Mucosa of descending colon (tissue), 3 donors: ENCODE data around the gene APH1B. TPM values are rescaled to one million over a fixed set of nuclear protein-coding genes. Genes with fewer than 3 reads are reported as not detected.

Source experiments
- ATAC-seq: fragments of 200-7000 bp; cut with Tn5 transposase; one replicate; pipeline ENCODE4 v1.9.1; 2020; ENCODE audit warnings: mild to moderate bottlenecking, moderate library complexity
- DNase-seq, 3 donors: peaks; one replicate each; pipeline ENCODE4 v3.0.0-alpha.2; 2020
- H3K36me3 ChIP-seq: fragments of 200-600 bp; one replicate; pipeline ENCODE4 v1.8.0; 2021; ENCODE audit warnings: low read depth, mild to moderate bottlenecking
- H3K4me1 ChIP-seq: fragments of 200-600 bp; one replicate; pipeline ENCODE4 v1.8.0; 2021; ENCODE audit warnings: low read depth, mild to moderate bottlenecking
- H3K4me3 ChIP-seq: fragments of 200-600 bp; one replicate; pipeline ENCODE4 v1.8.0; 2021; ENCODE audit warnings: mild to moderate bottlenecking
- H3K9me3 ChIP-seq: fragments of 200-600 bp; one replicate; pipeline ENCODE4 v1.8.0; 2021; ENCODE audit warnings: mild to moderate bottlenecking
- intact Hi-C, 2 donors: fragments of 100-400 bp; cut with DNase I in 1 of 2; cut with micrococcal nuclease in 1 of 2; formaldehyde crosslinking; loops; one replicate each; pipeline versions ENCODE4 v1.11.0 to v1.11.1; 2022; cut with DNase I, micrococcal nuclease
- total RNA-seq, 3 donors: library from RNA; stranded (reverse); fragmentation: NEBNext Ultra II Directional in 2 of 3; extraction: Animal tissue kit (Norgen Biotek cat#: 25700) in 2 of 3; gene quantifications; one replicate each; pipeline versions ENCODE4 v1.2.1 to v1.2.4, GENCODE V29; 2021 to 2023
- TF ChIP-seq, protein P1 (sequence below): fragments of 200-600 bp; IDR thresholded peaks from one replicate; pipeline ENCODE4 v1.8.0; 2022; ENCODE audit warnings: antibody characterized with exemption, mild to moderate bottlenecking
- donor health status: DM: no; HTN: no; CAD: no; lungs with moderate emphysema.
- donor health status: DM: no; HTN: no; CAD: no.
- donor health status: DM: no; HTN: yes; CAD: no.

APH1B gene
- total RNA-seq, 3 donors from 2014 or later, result 6.1 to 12.7 (median 11.4) TPM

- intact Hi-C loops, result no loop called here
- TF ChIP-seq, protein P1, sequence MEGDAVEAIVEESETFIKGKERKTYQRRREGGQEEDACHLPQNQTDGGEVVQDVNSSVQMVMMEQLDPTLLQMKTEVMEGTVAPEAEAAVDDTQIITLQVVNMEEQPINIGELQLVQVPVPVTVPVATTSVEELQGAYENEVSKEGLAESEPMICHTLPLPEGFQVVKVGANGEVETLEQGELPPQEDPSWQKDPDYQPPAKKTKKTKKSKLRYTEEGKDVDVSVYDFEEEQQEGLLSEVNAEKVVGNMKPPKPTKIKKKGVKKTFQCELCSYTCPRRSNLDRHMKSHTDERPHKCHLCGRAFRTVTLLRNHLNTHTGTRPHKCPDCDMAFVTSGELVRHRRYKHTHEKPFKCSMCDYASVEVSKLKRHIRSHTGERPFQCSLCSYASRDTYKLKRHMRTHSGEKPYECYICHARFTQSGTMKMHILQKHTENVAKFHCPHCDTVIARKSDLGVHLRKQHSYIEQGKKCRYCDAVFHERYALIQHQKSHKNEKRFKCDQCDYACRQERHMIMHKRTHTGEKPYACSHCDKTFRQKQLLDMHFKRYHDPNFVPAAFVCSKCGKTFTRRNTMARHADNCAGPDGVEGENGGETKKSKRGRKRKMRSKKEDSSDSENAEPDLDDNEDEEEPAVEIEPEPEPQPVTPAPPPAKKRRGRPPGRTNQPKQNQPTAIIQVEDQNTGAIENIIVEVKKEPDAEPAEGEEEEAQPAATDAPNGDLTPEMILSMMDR, result no peak
- H3K4me1 ChIP-seq, result peaks cover 21% of the 10 kb centered on the region
- no peaks in the 10 kb centered on the region for H3K36me3 ChIP-seq
- H3K4me3 ChIP-seq, result no peak overlapping the region
- ATAC-seq (no peak), DNase-seq (no peak)
- H3K9me3 ChIP-seq, result no peaks in the 10 kb centered on the region
Observed at GRCh38 chr15:63349621-63350020, 72.2 kb downstream of the APH1B start.

DNA sequence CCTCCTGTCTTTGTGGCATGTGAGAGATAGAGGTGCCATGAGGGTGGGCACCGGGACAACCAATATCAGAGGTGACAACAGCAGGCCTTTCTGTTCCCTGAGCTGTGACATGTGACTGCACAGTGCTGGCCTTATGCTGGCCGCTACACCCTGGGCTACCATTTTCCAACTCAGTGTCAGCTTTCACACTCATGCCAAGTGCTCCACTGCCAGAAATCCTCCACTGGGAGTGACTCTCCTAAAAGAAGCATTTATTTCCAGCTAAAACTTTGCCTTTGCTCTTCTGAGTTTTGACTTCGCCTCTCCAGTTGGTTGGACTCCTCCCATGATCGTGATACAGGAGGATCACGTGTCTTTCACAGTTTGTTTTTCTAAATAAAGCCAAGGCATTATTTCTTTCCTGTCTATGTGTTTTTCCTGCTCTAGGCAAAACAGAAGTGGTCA, 72.8 kb downstream of the APH1B start:
- DNase-seq, result no peak
- peaks cover 24% of the 10 kb centered on the region for H3K4me1 ChIP-seq
- intact Hi-C loops, result no loop called here

GRCh38 chr15:63351170-63351569, 73.8 kb downstream of the APH1B start:
- Histone ChIP-seq H3K36me3 (no peaks in the 10 kb centered on the region), H3K9me3 (no peaks in the 10 kb centered on the region), H3K4me3 (no peak overlapping the region), H3K4me1 (peaks cover 34% of the 10 kb centered on the region)
- DNase-seq (peak; percentile 78 to 81 (median 80)), ATAC-seq (peak; percentile 72)
- intact Hi-C loops, result no loop called here
- TF ChIP-seq, protein P1, result no peak

More for the DNA sequence above, 72.8 kb downstream of the APH1B start:
- TF ChIP-seq, protein P1, result no peak
- no peak for ATAC-seq
- H3K36me3 ChIP-seq, result no peaks in the 10 kb centered on the region
- no peaks in the 10 kb centered on the region for H3K9me3 ChIP-seq
- no peak overlapping the region for H3K4me3 ChIP-seq

DNA sequence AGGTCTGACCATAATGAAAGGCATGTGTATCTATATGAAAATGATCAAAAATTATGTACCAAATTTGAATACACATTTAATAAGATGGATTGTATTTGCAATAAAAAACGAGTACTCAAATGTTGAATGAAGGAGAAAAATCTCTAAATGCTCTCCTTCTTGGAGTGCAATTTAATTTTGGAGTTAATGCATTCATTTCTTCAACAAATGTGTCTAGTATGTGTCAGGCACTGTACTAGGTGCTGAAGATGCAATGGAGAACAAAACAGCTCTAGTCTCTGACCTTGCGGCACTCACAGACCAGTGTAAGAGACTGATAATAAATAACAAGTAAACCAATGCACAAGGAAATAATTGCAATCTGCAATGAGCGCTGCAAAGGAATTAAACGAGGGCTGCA, 75.4 kb downstream of the APH1B start:
- Histone ChIP-seq H3K36me3 (no peaks in the 10 kb centered on the region), H3K4me1 (peaks cover 47% of the 10 kb centered on the region)

DNA sequence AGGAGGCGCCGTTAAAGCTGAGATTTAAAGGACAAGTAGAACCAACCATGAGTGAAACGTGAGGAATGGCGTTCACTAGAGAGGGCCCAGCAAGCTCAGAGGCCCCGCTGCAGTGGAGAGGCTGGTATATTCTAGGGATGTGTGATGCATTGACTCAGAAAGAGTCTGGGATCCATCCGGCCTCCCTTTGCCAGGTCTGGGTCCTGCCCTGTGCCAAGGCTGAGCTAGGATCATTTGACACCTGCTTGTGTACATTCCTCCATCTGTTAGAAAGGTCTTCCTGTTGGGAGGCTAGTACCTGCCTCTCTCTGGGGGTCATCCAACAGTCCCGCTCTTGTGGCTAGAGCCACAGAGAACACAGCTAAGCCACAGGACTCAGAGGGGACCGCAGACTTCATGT, 75.9 kb downstream of the APH1B start:
- Histone ChIP-seq H3K4me3 (no peak overlapping the region), H3K4me1 (peaks cover 47% of the 10 kb centered on the region), H3K9me3 (no peaks in the 10 kb centered on the region), H3K36me3 (no peaks in the 10 kb centered on the region)
- TF ChIP-seq, protein P1, result no peak
- ATAC-seq, result no peak
- intact Hi-C loops, result no loop called here
- no peak for DNase-seq

More for the DNA sequence above, 75.4 kb downstream of the APH1B start:
- no peaks in the 10 kb centered on the region for H3K9me3 ChIP-seq
- TF ChIP-seq, protein P1, result no peak
- ATAC-seq (no peak), DNase-seq (no peak)
- intact Hi-C loops, result no loop called here
- no peak overlapping the region for H3K4me3 ChIP-seq

DNA sequence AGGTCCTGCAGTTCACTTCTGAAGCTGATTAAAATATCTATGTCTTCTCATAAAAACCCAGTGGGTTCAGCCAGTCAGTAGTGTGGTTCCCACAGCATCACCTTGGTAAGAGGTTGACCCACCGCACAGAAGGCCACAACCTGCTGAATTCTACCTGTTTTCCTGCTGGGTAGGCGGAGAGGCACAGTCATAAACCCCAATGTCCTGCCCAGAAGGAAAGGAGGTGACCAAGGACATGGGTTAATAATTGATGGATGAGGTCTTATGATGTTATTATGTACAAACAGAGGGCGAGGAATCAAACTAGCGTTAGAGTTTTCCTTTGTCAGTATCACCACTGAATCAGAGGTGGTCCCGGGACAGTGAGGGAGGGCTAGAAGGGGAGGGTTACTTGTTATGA, 76.5 kb downstream of the APH1B start:
- no peaks in the 10 kb centered on the region for H3K36me3 ChIP-seq
- TF ChIP-seq, protein P1, result no peak
- peaks cover 49% of the 10 kb centered on the region for H3K4me1 ChIP-seq
- no peaks in the 10 kb centered on the region for H3K9me3 ChIP-seq
- no peak overlapping the region for H3K4me3 ChIP-seq
- ATAC-seq (peak; percentile 59), DNase-seq (peak in 2 of 3 donors; percentile 53 to 65)
- intact Hi-C loops, result no loop called here
